Body of pancreas (tissue), 4 donors: Measurements from ENCODE around the gene PPP1R13B. TPM values are rescaled to one million over a fixed set of nuclear protein-coding genes. Genes with fewer than 3 reads are reported as not detected.
A peak's percentile ranks its signal among the peaks of the same experiment; 100 is the strongest.

Experiments
- ATAC-seq: fragments of 150-250 bp; one replicate; pipeline ENCODE4 v1.9.1; 2016
- DNase-seq, 4 donors: peaks; one replicate each; pipeline ENCODE4 v3.0.0-alpha.2; 2019
- H3K27ac ChIP-seq, 4 donors: fragments of 200-600 bp; sonication (generic); 1 replicate in 3 of 4; 2 replicates in 1 of 4; pipeline versions ENCODE4 v1.5.1 to v1.6.1; 2016 to 2019; ENCODE audit warnings: mild to moderate bottlenecking in 1 of 4, mixed read lengths in 1 of 4, moderate library complexity in 1 of 4
- H3K27me3 ChIP-seq, 2 donors: fragments of 200-600 bp; sonication (generic); one replicate each; pipeline ENCODE4 v1.6.0; 2016; ENCODE audit warnings: mild to moderate bottlenecking in 1 of 2
- H3K36me3 ChIP-seq, 2 donors: fragments of 200-600 bp; sonication (generic); replicated peaks in 1 of 2; 2 replicates each; pipeline ENCODE4 v1.5.1; 2016; ENCODE audit warnings: low read depth in 2 of 2; ENCODE audit not compliant: insufficient read depth in 1 of 2
- H3K4me1 ChIP-seq: fragments of 200-600 bp; sonication (generic); one replicate; pipeline ENCODE4 v1.6.0; 2016
- H3K4me3 ChIP-seq, 2 donors: fragments of 200-600 bp; sonication (generic); 1 replicate in 1 of 2; 2 replicates in 1 of 2; pipeline ENCODE4 v1.5.1; 2016 to 2019
- H3K9me3 ChIP-seq, 3 donors: fragments of 200-600 bp; sonication (generic); 1 replicate in 2 of 3; 2 replicates in 1 of 3; pipeline ENCODE4 v1.5.1; 2016
- POLR2A ChIP-seq, 3 donors: fragments of 450-650 bp; IDR thresholded peaks; one replicate each; pipeline ENCODE4 v1.6.1; 2016; ENCODE audit warnings: antibody characterized with exemption in 3 of 3, mild to moderate bottlenecking in 2 of 3
- WGBS, 2 donors: methylation state at CpG; one replicate each; pipeline ENCODE4 v1.1.5; 2017; 5-methylcytosine and 5-hydroxymethylcytosine counted together
- intact Hi-C: fragments of 100-400 bp; cut with DNase I; formaldehyde crosslinking; loops from one replicate; pipeline ENCODE4 v1.15.1; 2023
- total RNA-seq, 2 donors: library from RNA; depleted of rRNA; stranded (reverse); fragments of >200 nt; gene quantifications; one replicate each; pipeline ENCODE4 v1.1.0, GENCODE V29; 2016
- TF ChIP-seq, protein P1 (sequence below), 7 experiments: fragments of 450-650 bp in 4 of 7; fragments of 200-600 bp in 3 of 7; sonication (generic) in 3 of 7; IDR thresholded peaks; one replicate each; pipeline ENCODE4 v1.5.1; 2016 to 2019; ENCODE audit warnings: antibody characterized with exemption in 7 of 7

The PPP1R13B gene
- total RNA-seq, 2 donors from 2014 or later: 12.5 to 36.3 TPM

DNA sequence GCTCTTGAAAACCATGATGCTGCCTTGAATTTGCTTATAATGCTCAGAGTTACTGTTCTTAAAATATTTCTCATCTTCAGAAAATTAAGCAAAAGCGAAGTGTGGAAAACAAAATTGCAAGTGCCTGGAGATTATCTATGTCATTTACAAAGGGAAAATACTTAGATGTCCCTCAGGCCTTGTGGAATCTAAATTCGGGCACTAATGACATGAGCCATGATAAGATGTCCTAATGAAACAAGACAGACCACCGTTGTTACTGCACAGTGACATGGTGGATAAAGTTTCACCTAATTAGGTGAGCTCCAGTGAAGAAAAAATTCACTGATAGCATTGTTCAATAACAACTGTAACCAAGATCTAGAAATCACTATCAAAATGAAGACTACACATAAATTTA lies 30.4 kb downstream of the PPP1R13B start:
- Histone ChIP-seq H3K36me3 (no peaks in the 10 kb centered on the region), H3K9me3 (no peaks in the 10 kb centered on the region), H3K4me3 (no peak overlapping the region), H3K4me1 (peaks cover 37% of the 10 kb centered on the region), H3K27me3 (no peaks in the 10 kb centered on the region), H3K27ac (peak overlapping the region in 1 of 4 donors; percentile 32)
- 35 to 45% methylated on average over 3 of the region's 3 CpGs for WGBS, 2 donors
- no peak for ATAC-seq
- TF ChIP-seq POLR2A (IDR thresholded peaks at IDR 0.05): no peak
- TF ChIP-seq, protein P1, sequence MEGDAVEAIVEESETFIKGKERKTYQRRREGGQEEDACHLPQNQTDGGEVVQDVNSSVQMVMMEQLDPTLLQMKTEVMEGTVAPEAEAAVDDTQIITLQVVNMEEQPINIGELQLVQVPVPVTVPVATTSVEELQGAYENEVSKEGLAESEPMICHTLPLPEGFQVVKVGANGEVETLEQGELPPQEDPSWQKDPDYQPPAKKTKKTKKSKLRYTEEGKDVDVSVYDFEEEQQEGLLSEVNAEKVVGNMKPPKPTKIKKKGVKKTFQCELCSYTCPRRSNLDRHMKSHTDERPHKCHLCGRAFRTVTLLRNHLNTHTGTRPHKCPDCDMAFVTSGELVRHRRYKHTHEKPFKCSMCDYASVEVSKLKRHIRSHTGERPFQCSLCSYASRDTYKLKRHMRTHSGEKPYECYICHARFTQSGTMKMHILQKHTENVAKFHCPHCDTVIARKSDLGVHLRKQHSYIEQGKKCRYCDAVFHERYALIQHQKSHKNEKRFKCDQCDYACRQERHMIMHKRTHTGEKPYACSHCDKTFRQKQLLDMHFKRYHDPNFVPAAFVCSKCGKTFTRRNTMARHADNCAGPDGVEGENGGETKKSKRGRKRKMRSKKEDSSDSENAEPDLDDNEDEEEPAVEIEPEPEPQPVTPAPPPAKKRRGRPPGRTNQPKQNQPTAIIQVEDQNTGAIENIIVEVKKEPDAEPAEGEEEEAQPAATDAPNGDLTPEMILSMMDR (IDR thresholded peaks at IDR 0.05): no peak
- intact Hi-C loops: no loop called here
- DNase-seq: no peak

DNA sequence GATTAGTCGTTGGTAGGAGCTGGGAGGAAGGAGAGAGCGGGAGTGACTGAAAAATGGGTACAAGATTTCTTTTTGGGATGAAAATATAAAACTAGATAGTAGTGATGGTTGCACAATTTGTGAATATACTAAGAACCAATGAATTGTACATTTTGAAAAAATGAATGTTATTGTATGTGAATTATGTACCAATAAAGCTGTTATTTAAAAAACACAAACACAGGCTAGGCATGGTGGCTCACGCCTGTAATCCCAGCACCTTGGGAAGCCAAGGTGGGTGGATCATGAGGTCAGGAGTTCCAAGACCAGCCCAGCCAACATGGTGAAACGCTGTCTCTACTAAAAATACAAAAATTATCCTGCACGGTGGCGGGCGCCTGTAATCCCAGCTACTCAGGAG lies 32.1 kb downstream of the PPP1R13B start:
- WGBS, 2 donors: 67 to 85% methylated on average over 7 of the region's 7 CpGs
- no peak for ATAC-seq
- no peak for DNase-seq
- H3K4me3 ChIP-seq: no peak overlapping the region
- H3K36me3 ChIP-seq: no peaks in the 10 kb centered on the region
- no peaks in the 10 kb centered on the region for H3K9me3 ChIP-seq
- no peaks in the 10 kb centered on the region for H3K27me3 ChIP-seq
- H3K4me1 ChIP-seq: peaks cover 41% of the 10 kb centered on the region
- H3K27ac ChIP-seq: no peak overlapping the region
- TF ChIP-seq POLR2A (IDR thresholded peaks at IDR 0.05): no peak
- TF ChIP-seq, protein P1 (IDR thresholded peaks at IDR 0.05): no peak
- intact Hi-C loops: no loop called here

DNA sequence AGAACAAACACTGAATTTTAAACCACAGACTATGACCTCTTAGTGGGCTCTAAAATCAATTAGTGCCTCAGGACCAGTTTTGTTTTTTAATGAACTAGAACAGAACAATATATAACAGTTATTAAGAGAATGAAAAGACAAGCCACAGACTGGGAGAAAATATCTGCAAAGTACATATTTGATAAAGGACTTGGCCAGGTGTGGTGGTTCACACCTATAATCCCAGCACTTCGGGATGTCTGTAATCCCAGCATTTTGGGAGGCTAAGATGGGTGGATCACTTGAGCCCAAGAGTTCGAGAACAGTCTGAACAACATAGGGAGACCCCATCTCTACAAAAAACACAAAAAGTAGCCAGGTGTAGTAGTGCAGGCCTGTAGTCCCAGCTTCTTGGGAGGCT lies 36.2 kb downstream of the PPP1R13B start:
- H3K27me3 ChIP-seq: no peaks in the 10 kb centered on the region
- intact Hi-C loops: no loop called here
- WGBS, 2 donors: 33 to 44% methylated on average over 2 of the region's 2 CpGs
- H3K9me3 ChIP-seq: no peaks in the 10 kb centered on the region
- no peak for TF ChIP-seq POLR2A (IDR thresholded peaks at IDR 0.05)
- TF ChIP-seq, protein P1 (IDR thresholded peaks at IDR 0.05): no peak
- ATAC-seq (no peak), DNase-seq (peak in 2 of 4 donors; percentile 7 to 55)
- no peaks in the 10 kb centered on the region for H3K36me3 ChIP-seq
- peaks cover 38% of the 10 kb centered on the region for H3K4me1 ChIP-seq
- H3K27ac ChIP-seq: peak overlapping the region in 3 of 4 donors; percentile 5 to 51 (median 6)
- H3K4me3 ChIP-seq: no peak overlapping the region

DNA sequence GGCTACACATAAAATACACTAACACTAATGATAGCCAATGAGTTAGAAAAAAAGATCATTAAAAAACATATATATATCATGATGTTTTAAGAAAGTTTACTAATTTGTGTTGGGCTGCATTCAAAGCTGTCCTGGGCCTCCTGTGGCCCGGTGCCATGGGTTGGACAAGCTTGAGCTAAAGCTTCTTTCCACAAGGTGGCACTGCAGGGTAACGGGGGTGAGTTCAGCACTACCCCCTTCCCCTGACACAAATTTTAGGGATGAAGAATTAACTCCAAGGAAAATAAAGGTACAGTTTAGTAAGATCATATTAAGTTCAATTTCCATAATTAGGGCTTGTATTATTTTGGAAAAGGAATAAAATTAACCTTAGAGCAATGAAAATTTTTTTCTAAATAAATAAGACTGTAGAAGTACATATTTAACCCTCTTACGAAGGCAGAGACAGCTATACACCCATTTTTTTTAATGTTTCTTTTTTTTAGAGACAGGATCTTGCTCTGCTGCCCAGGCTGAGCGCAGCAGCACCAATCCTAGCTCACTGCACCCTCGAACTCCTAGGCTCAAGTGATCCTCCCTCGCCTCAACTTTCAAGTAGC lies 38.9 kb downstream of the PPP1R13B start:
- DNase-seq: peak; percentile 83 to 90 (median 86)
- no peak overlapping the region for H3K27ac ChIP-seq
- peaks cover 44% of the 10 kb centered on the region for H3K4me1 ChIP-seq
- intact Hi-C loops: loop anchor here (5.0 kb wide), 1 partner anchor 104 kb away; no protein-coding TSS in a partner anchor
- no peaks in the 10 kb centered on the region for H3K9me3 ChIP-seq
- H3K27me3 ChIP-seq: no peaks in the 10 kb centered on the region
- H3K4me3 ChIP-seq: no peak overlapping the region
- 42 to 47% methylated on average over 6 of the region's 6 CpGs for WGBS, 2 donors
- TF ChIP-seq, protein P1 (IDR thresholded peaks at IDR 0.05): peak; percentile 84 to 95 (median 91)
- no peak for TF ChIP-seq POLR2A (IDR thresholded peaks at IDR 0.05)
- H3K36me3 ChIP-seq: no peaks in the 10 kb centered on the region
- ATAC-seq: peak; percentile 85

DNA sequence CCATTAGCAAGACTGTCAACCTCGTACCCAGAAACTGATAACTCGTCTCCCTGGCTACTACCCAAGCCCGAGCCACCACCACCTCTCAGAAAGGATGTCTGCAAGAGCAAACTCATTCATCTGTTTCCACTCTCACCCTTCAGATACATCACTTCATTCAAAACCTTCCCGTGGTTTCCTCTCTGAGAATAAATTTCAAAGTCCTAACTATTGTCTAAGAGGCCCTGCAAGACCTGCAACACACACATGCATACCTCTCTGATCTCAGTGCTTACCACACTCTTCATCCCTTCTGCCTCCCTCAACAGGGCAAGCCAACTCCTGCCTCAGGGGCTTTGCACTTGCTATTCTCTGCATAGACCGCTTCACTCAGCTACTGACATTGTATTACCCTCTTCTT lies 40.6 kb downstream of the PPP1R13B start:
- peaks cover 39% of the 10 kb centered on the region for H3K4me1 ChIP-seq
- no peak overlapping the region for H3K27ac ChIP-seq
- no peak for DNase-seq
- no peak for ATAC-seq
- intact Hi-C loops: loop anchor here (5.0 kb wide), 1 partner anchor 105 kb away; no protein-coding TSS in a partner anchor
- H3K4me3 ChIP-seq: no peak overlapping the region
- no peaks in the 10 kb centered on the region for H3K27me3 ChIP-seq
- no peaks in the 10 kb centered on the region for H3K36me3 ChIP-seq
- 24 to 27% methylated on average over 5 of the region's 5 CpGs for WGBS, 2 donors
- H3K9me3 ChIP-seq: no peaks in the 10 kb centered on the region
- no peak for TF ChIP-seq POLR2A (IDR thresholded peaks at IDR 0.05)
- TF ChIP-seq, protein P1 (IDR thresholded peaks at IDR 0.05): no peak
